GM12878 (cell line): ENCODE data around the gene CAMKMT. TPM values are rescaled to one million over a fixed set of nuclear protein-coding genes. Genes with fewer than 3 reads are reported as not detected.

ENCODE experiments used
- ATAC-seq: fragments of 200-7000 bp; cut with Tn5 transposase; 3 replicates; pipeline ENCODE4 v1.9.1; 2020; ENCODE audit warnings: mild to moderate bottlenecking, moderate library complexity
- BruUV-seq: library from RNA; stranded (reverse); fragments of 400-500 nt; replicated peaks from 2 replicates; lab custom pipeline; 2021; lab: Mats Ljungman, UMichigan
- CTCF ChIA-PET: fragments of 300-600 bp; sonication (Branson Sonifier 250); formaldehyde crosslinking; extraction: SDS; loops from one replicate; lab custom pipeline; 2021; ENCODE audit warnings: inconsistent platforms; lab: Yijun Ruan, JAX
- POLR2A ChIA-PET: fragments of 350-600 bp; formaldehyde crosslinking; extraction: SDS; loops from one replicate; lab custom pipeline; 2021; ENCODE audit warnings: inconsistent platforms; lab: Charles Lee
- RAD21 ChIA-PET: fragments of 300-600 bp; sonication (Branson Sonifier 250); formaldehyde crosslinking; loops from one replicate; lab custom pipeline; 2023; ENCODE audit warnings: antibody characterized with exemption; ENCODE audit not compliant: unreplicated experiment; lab: Charles Lee
- SMC1A ChIA-PET: fragments of 300-600 bp; sonication (Branson Sonifier 250); formaldehyde crosslinking; loops from one replicate; lab custom pipeline; 2023; ENCODE audit not compliant: unreplicated experiment, uncharacterized antibody; lab: Charles Lee
- DNase-seq: peaks from one replicate; pipeline ENCODE4 v3.0.0-alpha.2; 2011; ENCODE audit warnings: low read depth, low spot score
- FAIRE-seq: peaks from 3 replicates; lab custom pipeline; 2011; peaks lifted over from hg19 to GRCh38; lab: Jason Lieb, UNC
- H2AFZ ChIP-seq: 2 replicates; pipeline ENCODE4 v1.6.0; 2011; ENCODE audit warnings: low read depth, low read length, control low read depth; ENCODE audit not compliant: control insufficient read depth
- H3K27ac ChIP-seq: 2 replicates; pipeline ENCODE4 v1.5.1; 2011; ENCODE audit warnings: control low read depth; ENCODE audit not compliant: control insufficient read depth, insufficient read depth
- H3K27me3 ChIP-seq, 2 experiments: replicated peaks in 1 of 2; 2 replicates each; pipeline versions ENCODE4 v1.6.0 to v1.6.1; 2011; ENCODE audit warnings: low read length in 1 of 2; ENCODE audit not compliant: control insufficient read depth in 2 of 2, insufficient read depth in 2 of 2
- H3K36me3 ChIP-seq, 2 experiments: 2 replicates each; pipeline ENCODE4 v1.5.1; 2011; ENCODE audit warnings: low read length in 1 of 2; ENCODE audit not compliant: control insufficient read depth in 2 of 2, insufficient read depth in 2 of 2
- H3K4me1 ChIP-seq: 2 replicates; pipeline ENCODE4 v1.6.1; 2011; ENCODE audit warnings: mild to moderate bottlenecking, low read length, moderate library complexity, mixed read lengths; ENCODE audit not compliant: control insufficient read depth, insufficient read depth
- H3K4me2 ChIP-seq: 2 replicates; pipeline ENCODE4 v1.6.0; 2011; ENCODE audit warnings: control low read depth; ENCODE audit not compliant: control insufficient read depth, insufficient read depth
- H3K4me3 ChIP-seq: fragments of 200-600 bp; sonication (generic); 2 replicates; pipeline ENCODE4 v1.5.1; 2016
- H3K79me2 ChIP-seq: 2 replicates; pipeline ENCODE4 v1.6.0; 2011; ENCODE audit warnings: low read length; ENCODE audit not compliant: control insufficient read depth, insufficient read depth
- H3K9ac ChIP-seq: 2 replicates; pipeline ENCODE4 v1.8.0; 2011; ENCODE audit warnings: low read length, control low read depth, mixed read lengths; ENCODE audit not compliant: control insufficient read depth, insufficient read depth
- H3K9me3 ChIP-seq: replicated peaks from 3 replicates; pipeline ENCODE4 v1.5.1; 2011; ENCODE audit warnings: mild to moderate bottlenecking, low read length; ENCODE audit not compliant: control insufficient read depth, insufficient read depth
- H4K20me1 ChIP-seq: 2 replicates; pipeline ENCODE4 v1.6.0; 2011; ENCODE audit not compliant: control insufficient read depth, insufficient read depth
- FOXM1 ChIP-seq: IDR thresholded peaks from 2 replicates; pipeline ENCODE4 v1.6.1; 2012; ENCODE audit warnings: low read depth, mild to moderate bottlenecking, inconsistent platforms, low read length, moderate library complexity
- RAD51 ChIP-seq: fragments of 450-650 bp; IDR thresholded peaks from 2 replicates; pipeline ENCODE4 v1.6.1; 2016; ENCODE audit warnings: moderate library complexity, mild to moderate bottlenecking, inconsistent platforms
- WGBS: methylation state at CpG from one replicate; pipeline ENCODE4 v1.1.6; 2016; ENCODE audit warnings: low lambda C conversion rate; ENCODE audit not compliant: insufficient replicate concordance, insufficient coverage; ENCODE audit errors: missing lambda C conversion rate; 5-methylcytosine and 5-hydroxymethylcytosine counted together
- in situ Hi-C: fragments of 300-500 bp; cut with MboI; formaldehyde crosslinking; loops from 9 replicates; pipeline ENCODE4 v1.14.3; 2018; ENCODE audit warnings: mixed read lengths
- intact Hi-C: fragments of 100-400 bp; cut with micrococcal nuclease; formaldehyde crosslinking; loops from one replicate; pipeline ENCODE4 v1.14.2; 2022; ENCODE audit not compliant: unreplicated experiment
- polyA plus RNA-seq, 11 experiments: library from polyadenylated mRNA; depleted of rRNA in 4 of 11; unstranded in 6 of 11; stranded (reverse) in 5 of 11; fragments of >200 nt; fragmentation: Nextera tagmentation in 4 of 11; fragmentation: Illumina TruSeq in 1 of 11; extraction: Ambion mirVana in 4 of 11; extraction: Trizol in 1 of 11; gene quantifications; 1 replicate in 1 of 11; 2 replicates in 10 of 11; pipeline versions ENCODE4 v1.2.1 to v1.2.3, GENCODE V29; 2011 to 2016; ENCODE audit warnings: inconsistent platforms in 2 of 11, missing spikeins in 2 of 11, low read depth in 1 of 11
- total RNA-seq, 4 experiments: library from RNA; depleted of rRNA in 3 of 4; stranded (reverse); fragments of >200 nt in 3 of 4; fragmentation: Illumina TruSeq in 1 of 4; extraction: Trizol in 1 of 4; gene quantifications; 2 replicates each; pipeline versions ENCODE4 v1.2.1 to v1.2.3, GENCODE V29; 2013 to 2021
- TF ChIP-seq, protein P1 (sequence below): fragments of 450-650 bp; IDR thresholded peaks from 2 replicates; pipeline ENCODE4 v1.6.1; 2017; ENCODE audit warnings: mild to moderate bottlenecking, low read depth, inconsistent platforms; ENCODE audit not compliant: poor library complexity, severe bottlenecking
- TF ChIP-seq, protein P2 (sequence below): fragments of 450-650 bp; formaldehyde crosslinking; IDR thresholded peaks from 2 replicates; pipeline ENCODE4 v1.4.0; 2022; ENCODE audit warnings: mild to moderate bottlenecking, moderate library complexity

Gene CAMKMT
- total and polyA plus RNA-seq, 10 of the 15 experiments (the other 5 are each of a cell fraction or from before 2014, with no cell fraction given) = 2.7 to 16.0 (median 11.8) TPM

DNA sequence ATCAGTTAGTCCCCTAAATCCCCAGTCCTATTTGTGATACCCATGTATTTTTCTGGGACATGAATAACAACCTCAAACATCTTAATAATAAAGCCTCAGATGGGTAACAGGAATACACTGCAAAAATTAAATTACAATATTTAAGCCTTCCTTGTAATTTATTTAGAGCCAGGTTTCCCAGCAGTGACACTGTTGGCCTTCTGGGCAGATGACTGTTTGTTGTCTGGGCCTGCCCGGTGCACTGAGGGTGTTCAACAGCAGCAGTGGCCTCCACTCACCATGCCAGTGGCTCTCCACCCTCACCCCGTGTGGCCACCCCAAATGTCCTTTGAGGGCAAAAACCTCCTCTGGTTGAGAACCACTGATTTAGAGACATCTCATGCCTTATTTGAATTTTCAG lies 309.5 kb downstream of the CAMKMT start:
- H3K27ac ChIP-seq = no peak overlapping the region
- intact Hi-C loops (no loop called here), in situ Hi-C loops (no loop called here)
- no peak for ATAC-seq
- FAIRE-seq = no peak
- no peak overlapping the region for H3K4me3 ChIP-seq
- no peaks in the 10 kb centered on the region for H3K27me3 ChIP-seq
- no peaks in the 10 kb centered on the region for H3K4me1 ChIP-seq
- H3K79me2 ChIP-seq = no peaks in the 10 kb centered on the region
- ChIA-PET CTCF (interaction anchor here (1.3 to 11.4 kb wide), 5 partner anchors 8 to 285 kb away, joined by 5 to 156 read pairs (median 9); no protein-coding TSS in a partner anchor), RAD21 (interaction anchor here (1.6 to 5.5 kb wide), 3 partner anchors 111 to 285 kb away, joined by 6 to 62 read pairs (median 16); no protein-coding TSS in a partner anchor), SMC1A (interaction anchor here (0.8 to 8.6 kb wide), 7 partner anchors 38 to 284 kb away, joined by 3 to 102 read pairs (median 9); no protein-coding TSS in a partner anchor)
- no peaks in the 10 kb centered on the region for H4K20me1 ChIP-seq
- no peak for DNase-seq
- H3K4me2 ChIP-seq = no peak overlapping the region
- no peak overlapping the region for H2AFZ ChIP-seq
- BruUV-seq = no TSS peak
- H3K9ac ChIP-seq = no peak overlapping the region
- TF ChIP-seq FOXM1 = no peak
- no peak for TF ChIP-seq RAD51
- TF ChIP-seq, protein P1, sequence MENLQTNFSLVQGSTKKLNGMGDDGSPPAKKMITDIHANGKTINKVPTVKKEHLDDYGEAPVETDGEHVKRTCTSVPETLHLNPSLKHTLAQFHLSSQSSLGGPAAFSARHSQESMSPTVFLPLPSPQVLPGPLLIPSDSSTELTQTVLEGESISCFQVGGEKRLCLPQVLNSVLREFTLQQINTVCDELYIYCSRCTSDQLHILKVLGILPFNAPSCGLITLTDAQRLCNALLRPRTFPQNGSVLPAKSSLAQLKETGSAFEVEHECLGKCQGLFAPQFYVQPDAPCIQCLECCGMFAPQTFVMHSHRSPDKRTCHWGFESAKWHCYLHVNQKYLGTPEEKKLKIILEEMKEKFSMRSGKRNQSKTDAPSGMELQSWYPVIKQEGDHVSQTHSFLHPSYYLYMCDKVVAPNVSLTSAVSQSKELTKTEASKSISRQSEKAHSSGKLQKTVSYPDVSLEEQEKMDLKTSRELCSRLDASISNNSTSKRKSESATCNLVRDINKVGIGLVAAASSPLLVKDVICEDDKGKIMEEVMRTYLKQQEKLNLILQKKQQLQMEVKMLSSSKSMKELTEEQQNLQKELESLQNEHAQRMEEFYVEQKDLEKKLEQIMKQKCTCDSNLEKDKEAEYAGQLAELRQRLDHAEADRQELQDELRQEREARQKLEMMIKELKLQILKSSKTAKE = no peak
- TF ChIP-seq, protein P2, sequence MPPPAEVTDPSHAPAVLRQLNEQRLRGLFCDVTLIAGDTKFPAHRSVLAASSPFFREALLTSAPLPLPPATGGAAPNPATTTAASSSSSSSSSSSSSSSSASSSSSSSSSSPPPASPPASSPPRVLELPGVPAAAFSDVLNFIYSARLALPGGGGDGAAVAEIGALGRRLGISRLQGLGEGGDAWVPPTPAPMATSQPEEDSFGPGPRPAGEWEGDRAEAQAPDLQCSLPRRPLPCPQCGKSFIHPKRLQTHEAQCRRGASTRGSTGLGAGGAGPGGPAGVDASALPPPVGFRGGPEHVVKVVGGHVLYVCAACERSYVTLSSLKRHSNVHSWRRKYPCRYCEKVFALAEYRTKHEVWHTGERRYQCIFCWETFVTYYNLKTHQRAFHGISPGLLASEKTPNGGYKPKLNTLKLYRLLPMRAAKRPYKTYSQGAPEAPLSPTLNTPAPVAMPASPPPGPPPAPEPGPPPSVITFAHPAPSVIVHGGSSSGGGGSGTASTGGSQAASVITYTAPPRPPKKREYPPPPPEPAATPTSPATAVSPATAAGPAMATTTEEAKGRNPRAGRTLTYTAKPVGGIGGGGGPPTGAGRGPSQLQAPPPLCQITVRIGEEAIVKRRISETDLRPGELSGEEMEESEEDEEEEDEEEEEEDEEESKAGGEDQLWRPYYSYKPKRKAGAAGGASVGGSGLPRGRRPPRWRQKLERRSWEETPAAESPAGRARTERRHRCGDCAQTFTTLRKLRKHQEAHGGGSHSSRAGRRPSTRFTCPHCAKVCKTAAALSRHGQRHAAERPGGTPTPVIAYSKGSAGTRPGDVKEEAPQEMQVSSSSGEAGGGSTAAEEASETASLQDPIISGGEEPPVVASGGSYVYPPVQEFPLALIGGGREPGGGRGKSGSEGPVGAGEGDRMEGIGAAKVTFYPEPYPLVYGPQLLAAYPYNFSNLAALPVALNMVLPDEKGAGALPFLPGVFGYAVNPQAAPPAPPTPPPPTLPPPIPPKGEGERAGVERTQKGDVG (CRISPR knock-in tag) = no peak
- TF ChIP-seq, all 136 proteins: peak for 0
- POLR2A ChIA-PET = no interaction called here
- no peaks in the 10 kb centered on the region for H3K9me3 ChIP-seq
- 100% methylated on average over 2 of the region's 2 CpGs for WGBS
- no peaks in the 10 kb centered on the region for H3K36me3 ChIP-seq
